Islet precursor cell (in vitro differentiated cells): Measurements from ENCODE around the gene FTO.

Experiments used
- DNase-seq: peaks from one replicate; pipeline ENCODE4 v3.0.0-alpha.2; 2018

The FTO gene

DNA sequence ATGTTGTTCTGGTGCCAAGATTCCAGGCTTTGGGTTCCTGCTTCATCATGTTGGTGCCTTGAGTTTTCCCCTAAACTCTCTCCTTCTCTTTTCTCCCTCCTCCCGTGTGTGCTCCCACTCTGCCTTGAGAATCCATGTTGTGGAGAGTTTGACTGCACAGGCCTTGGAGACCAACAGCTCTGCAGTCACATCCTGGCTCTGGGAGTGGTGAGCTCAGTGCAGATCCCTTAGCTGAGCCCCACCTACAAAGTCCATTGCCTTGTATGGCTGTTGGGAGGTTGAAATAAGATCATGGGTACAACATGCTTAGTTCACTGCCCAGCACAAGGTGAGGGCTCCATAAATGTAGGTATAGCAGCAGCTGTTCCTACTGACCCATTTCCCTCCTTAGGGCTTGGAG, 496.8 kb downstream of the FTO start:
- no peak for DNase-seq

- no peak for DNase-seq
These were observed 497.2 kb downstream of the FTO start for GRCh38 chr16:54201200-54201599.
